Activated naive CD4-positive, alpha-beta T cell treated with Interleukin-2 at 50 U/mL for 16 hours (primary cell): Measurements from ENCODE around the gene PPP1R12B.
"Not testable (repeated sequence)": the region's sequence is repeated elsewhere in the genome, so short reads cannot be mapped to it uniquely, and the experiment has no call there.

Experiments
- DNase-seq: peaks from one replicate; pipeline ENCODE4 v3.0.0-alpha.2; 2020

The PPP1R12B gene

GRCh38 chr1:202620036-202620435 lies 271.5 kb downstream of the PPP1R12B start:
- not testable (repeated sequence) for DNase-seq

- no peak for DNase-seq
Observed at GRCh38 chr1:202621446-202621845, 272.9 kb downstream of the PPP1R12B start.

GRCh38 chr1:202622388-202622787 lies 273.9 kb downstream of the PPP1R12B start:
- DNase-seq: no peak

- no peak for DNase-seq
Observed at GRCh38 chr1:202623075-202623474, 274.6 kb downstream of the PPP1R12B start.

DNA sequence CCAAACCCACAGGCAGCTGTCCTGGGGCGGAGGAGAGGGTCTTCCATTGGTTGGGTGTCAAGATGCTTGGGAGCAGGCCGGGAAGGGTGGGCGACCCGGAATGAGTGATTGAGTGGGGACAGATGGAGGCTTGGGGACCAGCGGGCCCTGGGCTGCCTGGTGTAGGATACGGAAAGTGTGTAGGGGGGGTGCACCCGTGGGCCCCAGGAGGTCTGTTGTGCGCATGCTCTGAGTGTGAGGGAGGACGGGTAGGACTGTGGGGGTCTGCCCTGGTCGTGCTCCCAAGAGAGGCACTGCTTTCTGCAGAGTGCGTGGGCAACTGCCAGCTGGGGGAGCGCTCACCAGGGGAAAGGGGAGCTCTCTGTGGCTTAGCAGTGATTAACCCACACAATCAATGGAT lies 275.0 kb downstream of the PPP1R12B start:
- not testable (repeated sequence) for DNase-seq

- no peak for DNase-seq
Observed at GRCh38 chr1:202624088-202624780, 275.7 kb downstream of the PPP1R12B start.

DNA sequence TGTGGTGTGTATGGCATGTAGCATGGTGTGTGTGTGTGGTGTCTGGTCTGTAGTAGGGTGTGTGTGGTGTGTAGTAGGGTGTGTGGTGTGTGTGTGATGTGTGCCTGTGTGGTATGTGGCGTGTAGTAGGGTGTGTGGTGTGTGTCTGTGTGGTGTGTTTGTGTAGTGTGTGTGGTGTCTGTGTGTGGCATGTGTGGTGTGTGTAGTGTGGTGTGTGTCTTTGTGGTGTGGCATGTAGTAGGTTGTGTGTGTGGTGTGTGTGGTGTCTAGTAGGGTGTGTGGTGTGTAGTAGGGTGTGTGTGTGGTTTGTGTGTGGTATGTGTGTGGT lies 276.2 kb downstream of the PPP1R12B start:
- no peak for DNase-seq

GRCh38 chr1:202625416-202626360 lies 277.2 kb downstream of the PPP1R12B start:
- peak; percentile 56 for DNase-seq

- DNase-seq: not testable (repeated sequence)
Observed at GRCh38 chr1:202627036-202627435, 278.5 kb downstream of the PPP1R12B start.

- DNase-seq: no peak
Observed at GRCh38 chr1:202627841-202628565, 279.5 kb downstream of the PPP1R12B start.

- no peak for DNase-seq
Observed at GRCh38 chr1:202628646-202629215, 280.2 kb downstream of the PPP1R12B start.

- peak; percentile 4 for DNase-seq
Observed at GRCh38 chr1:202629257-202629811, 280.8 kb downstream of the PPP1R12B start.

DNA sequence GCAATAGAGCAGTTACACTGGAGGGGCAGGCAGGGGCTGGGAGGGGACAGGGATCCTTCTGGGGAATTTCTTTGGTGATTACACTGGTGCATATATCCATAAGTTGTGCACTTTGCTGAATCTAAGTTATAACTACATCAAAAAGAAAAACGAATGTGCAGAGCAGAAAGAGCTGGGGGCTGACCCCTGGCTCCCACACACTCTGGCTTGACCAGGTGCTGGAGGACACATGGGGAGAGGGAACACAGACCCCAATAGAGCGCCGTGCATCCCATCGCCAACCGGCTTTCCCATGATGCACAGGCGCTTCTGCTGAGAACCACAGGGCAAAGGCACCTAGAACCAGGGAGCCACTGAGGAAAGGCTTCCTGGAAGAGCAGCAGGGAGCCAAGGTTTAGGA lies 281.6 kb downstream of the PPP1R12B start:
- DNase-seq: not testable (repeated sequence)

DNA sequence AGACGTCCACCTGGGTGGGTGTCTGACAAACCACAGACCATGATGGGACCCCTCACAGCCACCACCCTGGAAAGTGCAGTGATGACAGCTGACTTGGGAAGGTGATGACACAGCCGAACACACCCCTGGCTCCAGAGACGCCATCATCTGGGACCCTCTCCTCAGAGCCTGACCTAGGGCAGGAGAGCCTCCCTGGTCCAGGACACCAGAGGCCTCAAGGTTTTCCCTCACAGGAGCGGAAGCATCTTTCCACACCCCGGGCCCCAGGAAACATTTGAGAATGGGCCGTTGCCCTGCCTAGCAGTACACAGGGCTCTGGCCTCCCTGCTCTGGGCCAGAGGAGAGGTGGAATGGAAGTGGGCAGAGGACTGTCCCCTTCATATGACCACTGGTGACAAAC lies 282.0 kb downstream of the PPP1R12B start:
- no peak for DNase-seq

- DNase-seq: no peak
Observed at GRCh38 chr1:202631076-202631923, 282.8 kb downstream of the PPP1R12B start.

DNA sequence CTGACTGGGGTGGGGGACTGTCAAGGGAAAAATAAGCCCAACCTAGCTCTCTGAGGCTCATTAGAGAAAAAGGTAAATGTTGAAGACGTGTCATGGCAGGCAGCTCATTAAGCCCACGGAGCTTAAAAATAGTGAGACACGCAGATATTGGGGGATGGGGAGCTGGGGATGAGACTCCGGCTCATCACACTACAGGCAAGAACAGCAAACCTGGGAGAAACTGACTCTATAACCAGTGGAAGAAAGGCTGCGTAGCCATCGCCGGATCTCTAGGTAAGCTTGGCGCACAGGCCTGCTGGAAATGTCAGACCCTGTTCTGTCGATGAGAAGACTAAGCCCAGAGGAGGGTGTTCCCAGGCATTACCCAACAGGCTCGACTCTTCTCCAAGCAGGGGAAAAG lies 283.7 kb downstream of the PPP1R12B start:
- no peak for DNase-seq

DNA sequence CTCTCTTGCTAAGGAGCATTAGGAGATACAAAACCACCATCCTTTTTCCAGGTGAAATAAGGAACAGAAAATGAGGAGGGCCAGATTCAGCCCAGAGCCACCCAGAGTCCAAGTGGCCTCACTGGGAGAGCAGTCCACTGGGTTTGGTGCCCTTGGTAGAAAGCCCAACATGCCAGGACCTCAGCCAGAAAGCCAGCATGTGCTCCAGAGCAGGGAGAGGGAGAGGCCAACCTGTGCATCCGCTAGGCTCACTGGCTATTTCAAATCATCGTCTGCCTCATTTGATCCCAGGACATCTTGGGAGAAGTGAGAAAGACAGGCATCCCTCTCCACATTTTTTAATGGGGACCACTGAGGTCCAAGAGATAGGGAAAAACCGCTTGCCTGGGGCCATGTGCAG lies 287.7 kb downstream of the PPP1R12B start:
- DNase-seq: not testable (repeated sequence)

DNA sequence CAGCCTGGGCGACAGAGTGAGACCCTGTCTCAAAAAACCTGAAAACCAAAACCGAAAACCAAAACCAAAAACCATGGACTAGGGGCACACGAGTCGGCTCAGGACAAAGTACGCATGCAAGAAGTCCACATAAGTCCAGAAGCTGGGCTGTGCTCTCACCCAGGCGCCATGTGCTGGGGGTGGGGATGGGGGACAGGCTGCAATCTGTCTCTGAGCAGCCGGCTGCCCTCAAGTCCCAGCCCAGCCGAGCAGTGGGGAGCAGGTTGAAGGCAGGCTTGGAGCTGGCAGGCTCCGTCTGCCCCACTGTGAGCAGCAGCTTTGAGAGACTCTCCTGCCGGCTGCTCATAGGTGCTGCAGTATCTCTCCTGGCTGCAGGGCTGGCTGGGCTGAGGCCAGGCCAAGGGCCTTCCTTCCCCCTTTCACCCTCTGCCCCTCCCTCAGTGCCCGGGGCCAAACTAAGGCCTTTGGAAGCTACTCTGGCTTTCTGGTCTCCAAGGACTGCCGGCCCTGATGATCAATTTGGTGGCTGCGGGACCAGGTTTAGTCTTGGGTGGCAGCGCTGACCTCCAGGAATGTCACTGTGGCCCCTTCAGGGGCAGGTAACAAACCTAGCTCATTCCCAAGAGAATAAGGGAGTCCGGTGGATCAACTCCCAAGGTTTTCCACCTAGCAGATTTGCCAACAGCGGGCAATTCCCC lies 289.0 kb downstream of the PPP1R12B start:
- not testable (repeated sequence) for DNase-seq

DNA sequence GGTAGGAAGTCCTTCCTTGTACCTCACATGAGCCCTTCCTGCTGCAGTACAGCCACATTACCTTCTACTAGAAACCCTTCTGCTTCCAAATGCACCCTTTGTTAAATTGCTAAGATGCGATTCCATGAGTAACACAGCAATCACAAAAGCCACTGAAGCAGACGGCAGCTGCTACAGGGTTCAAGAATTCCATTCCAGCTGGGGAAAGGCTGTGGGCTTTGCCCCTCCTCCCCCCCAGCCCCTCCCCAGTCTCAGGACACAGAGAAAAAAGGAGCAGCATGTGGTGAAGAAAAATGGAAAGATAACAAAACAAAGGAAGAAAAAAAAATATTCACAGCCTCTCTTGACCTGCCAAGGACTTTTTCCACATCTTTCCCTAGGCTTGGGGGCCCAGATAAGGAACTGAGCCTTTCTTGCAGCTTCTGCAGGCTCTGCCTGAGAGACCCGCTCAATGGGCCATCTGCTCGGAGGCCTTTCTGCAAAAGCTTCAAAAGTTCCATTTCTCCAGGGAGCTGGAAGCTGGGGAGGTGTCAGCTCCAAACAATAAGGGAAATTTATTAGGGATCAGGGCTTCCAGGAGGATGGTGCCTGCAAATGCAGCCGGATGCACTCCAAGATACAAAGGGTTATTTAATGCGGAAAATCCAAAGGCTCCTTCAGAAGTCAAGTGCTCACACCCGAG lies 289.7 kb downstream of the PPP1R12B start:
- DNase-seq: no peak

DNA sequence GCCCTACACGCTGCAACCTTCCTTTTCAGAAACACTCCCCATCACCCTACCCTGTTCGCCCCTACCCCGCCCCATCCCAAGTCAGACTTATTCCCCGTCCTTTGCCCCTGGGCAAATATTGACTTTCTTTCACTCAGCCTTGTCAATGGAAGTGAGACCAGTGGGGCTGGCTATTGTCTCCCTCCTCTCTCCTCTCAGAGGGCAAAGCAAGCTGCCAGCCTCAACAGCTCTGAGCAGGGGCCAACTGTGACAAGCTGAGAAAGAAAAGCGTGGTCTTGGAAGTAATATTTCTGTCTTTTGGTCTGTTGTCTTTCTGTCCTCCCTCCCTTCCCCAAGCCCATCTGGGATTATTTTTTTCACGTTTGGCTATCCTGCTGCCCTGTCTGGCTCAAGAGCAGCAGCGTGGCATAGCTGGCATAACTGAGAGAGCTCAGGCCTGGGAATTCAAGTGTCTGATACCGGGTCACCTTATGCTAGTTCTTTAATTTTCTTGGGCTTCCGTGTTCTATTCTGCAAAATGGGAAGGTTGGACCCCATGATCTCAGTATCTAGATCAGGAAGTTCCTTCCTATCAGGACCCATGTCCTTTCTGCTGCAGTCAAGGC lies 290.3 kb downstream of the PPP1R12B start:
- DNase-seq: not testable (repeated sequence)
